H1 (cell line): Measurements from ENCODE around the gene NBEA.

Experiments used
- CTCF ChIP-seq, 3 experiments: IDR thresholded peaks; 1 replicate in 2 of 3; 2 replicates in 1 of 3; pipeline versions ENCODE4 v1.5.1 to v1.6.1; 2011; ENCODE audit warnings: low read length in 3 of 3, mild to moderate bottlenecking in 3 of 3, inconsistent platforms in 2 of 3, low read depth in 1 of 3, moderate library complexity in 1 of 3; ENCODE audit not compliant: insufficient read depth in 1 of 3; ENCODE audit errors: control extremely low read depth in 1 of 3
- EP300 ChIP-seq, 2 experiments: IDR thresholded peaks; 1 replicate in 1 of 2; 2 replicates in 1 of 2; pipeline ENCODE4 v1.6.1; 2011 to 2012; ENCODE audit warnings: low read depth in 2 of 2, low read length in 2 of 2, mild to moderate bottlenecking in 2 of 2, borderline replicate concordance in 1 of 2, inconsistent platforms in 1 of 2, moderate library complexity in 1 of 2
- POLR2A ChIP-seq, 2 experiments: IDR thresholded peaks; 1 replicate in 1 of 2; 2 replicates in 1 of 2; pipeline ENCODE4 v1.6.1; 2011; ENCODE audit warnings: low read depth in 2 of 2, low read length in 2 of 2, mild to moderate bottlenecking in 2 of 2; ENCODE audit errors: control extremely low read depth in 1 of 2
- SIX5 ChIP-seq: IDR thresholded peaks from 2 replicates; pipeline ENCODE4 v1.6.1; 2011; ENCODE audit warnings: mild to moderate bottlenecking, low read depth, low read length

DNA sequence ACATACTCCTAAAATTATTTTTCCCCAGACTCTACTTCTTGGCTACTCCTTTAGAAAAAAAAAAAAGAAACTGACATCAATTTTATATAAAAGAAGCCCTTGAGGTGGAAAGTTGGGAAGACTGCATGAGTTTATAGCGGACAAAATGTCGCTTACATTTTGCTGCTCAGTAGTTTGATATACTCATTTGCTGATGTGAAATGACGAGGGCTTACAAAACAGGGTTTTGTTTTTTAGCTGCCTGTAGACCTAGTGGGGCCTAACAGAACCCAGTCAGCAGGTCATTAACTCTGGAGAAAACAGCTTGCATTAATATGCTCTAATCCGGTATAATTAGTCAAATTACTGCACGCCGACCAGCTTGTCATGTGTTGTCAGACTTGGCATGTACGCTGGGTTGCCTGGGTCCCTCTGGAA is 572.0 kb downstream of the NBEA start:
- TF ChIP-seq CTCF (IDR thresholded peaks at IDR 0.05; ENCODE audit: control extremely low read depth in 1 of 3, insufficient read depth in 1 of 3, low read depth in 1 of 3, low read length in 3 of 3) (no peak), EP300 (IDR thresholded peaks at IDR 0.05; ENCODE audit: borderline replicate concordance in 1 of 2, low read depth in 2 of 2, low read length in 2 of 2) (no peak), SIX5 (no peak), POLR2A (IDR thresholded peaks at IDR 0.05; ENCODE audit: control extremely low read depth in 1 of 2, low read depth in 2 of 2, low read length in 2 of 2) (no peak)
